Vagina (tissue), 2 donors: ENCODE data around the gene ANKRD11.

Experiments
- POLR2A ChIP-seq, 2 donors: fragments of 450-650 bp; IDR thresholded peaks; one replicate each; pipeline ENCODE4 v1.6.1; 2017; ENCODE audit warnings: antibody characterized with exemption in 2 of 2, mild to moderate bottlenecking in 2 of 2, moderate library complexity in 2 of 2
- TF ChIP-seq, protein P1 (sequence below), 3 experiments: fragments of 450-650 bp in 2 of 3; fragments of 200-600 bp in 1 of 3; sonication (generic) in 1 of 3; IDR thresholded peaks; one replicate each; pipeline ENCODE4 v1.5.1; 2017 to 2019; ENCODE audit warnings: antibody characterized with exemption in 3 of 3, mild to moderate bottlenecking in 2 of 3, moderate library complexity in 2 of 3

GRCh38 chr16:89510526-89510925 lies 20.2 kb upstream of the ANKRD11 start:
- TF ChIP-seq, protein P1, sequence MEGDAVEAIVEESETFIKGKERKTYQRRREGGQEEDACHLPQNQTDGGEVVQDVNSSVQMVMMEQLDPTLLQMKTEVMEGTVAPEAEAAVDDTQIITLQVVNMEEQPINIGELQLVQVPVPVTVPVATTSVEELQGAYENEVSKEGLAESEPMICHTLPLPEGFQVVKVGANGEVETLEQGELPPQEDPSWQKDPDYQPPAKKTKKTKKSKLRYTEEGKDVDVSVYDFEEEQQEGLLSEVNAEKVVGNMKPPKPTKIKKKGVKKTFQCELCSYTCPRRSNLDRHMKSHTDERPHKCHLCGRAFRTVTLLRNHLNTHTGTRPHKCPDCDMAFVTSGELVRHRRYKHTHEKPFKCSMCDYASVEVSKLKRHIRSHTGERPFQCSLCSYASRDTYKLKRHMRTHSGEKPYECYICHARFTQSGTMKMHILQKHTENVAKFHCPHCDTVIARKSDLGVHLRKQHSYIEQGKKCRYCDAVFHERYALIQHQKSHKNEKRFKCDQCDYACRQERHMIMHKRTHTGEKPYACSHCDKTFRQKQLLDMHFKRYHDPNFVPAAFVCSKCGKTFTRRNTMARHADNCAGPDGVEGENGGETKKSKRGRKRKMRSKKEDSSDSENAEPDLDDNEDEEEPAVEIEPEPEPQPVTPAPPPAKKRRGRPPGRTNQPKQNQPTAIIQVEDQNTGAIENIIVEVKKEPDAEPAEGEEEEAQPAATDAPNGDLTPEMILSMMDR (IDR thresholded peaks at IDR 0.05), result no peak
- TF ChIP-seq POLR2A (IDR thresholded peaks at IDR 0.05), result no peak
